Right lobe of liver (tissue), 4 donors: ENCODE measurements around the gene EML5.

Source experiments
- CTCF ChIP-seq, 4 donors: fragments of 200-600 bp in 3 of 4; fragments of 450-650 bp in 1 of 4; IDR thresholded peaks; one replicate each; pipeline versions ENCODE4 v1.5.1 to v1.8.0; 2016 to 2022; ENCODE audit warnings: antibody characterized with exemption in 4 of 4, mild to moderate bottlenecking in 2 of 4
- POLR2A ChIP-seq: fragments of 450-650 bp; IDR thresholded peaks from one replicate; pipeline ENCODE4 v1.6.1; 2017; ENCODE audit warnings: antibody characterized with exemption, mild to moderate bottlenecking
- donor health status: DM: no; HTN: no; CAD: no.
- donor health status: DM: no; HTN: no; CAD: no.
- donor health status: DM: no; HTN: yes; CAD: no.

DNA sequence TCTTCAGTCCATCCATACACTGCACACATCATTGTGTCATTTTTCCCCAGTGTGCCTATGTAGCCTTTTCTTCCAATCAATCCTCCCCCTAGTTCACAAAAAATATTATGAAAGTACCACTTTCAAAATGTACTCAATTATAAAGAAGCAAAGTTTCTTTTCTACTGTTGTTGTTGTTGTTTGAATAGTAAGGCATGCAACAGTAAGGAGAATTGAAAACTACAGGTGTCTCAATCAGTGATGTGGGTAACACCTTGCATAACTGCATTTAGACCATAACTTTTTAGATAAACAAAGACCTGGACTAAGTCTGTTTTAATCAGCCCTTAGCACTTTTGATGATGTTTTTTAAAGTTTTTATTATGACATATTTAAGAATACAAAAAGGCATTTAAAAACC is 104.4 kb downstream of the EML5 start:
- no peak for TF ChIP-seq CTCF (IDR thresholded peaks at IDR 0.05)
- no peak for TF ChIP-seq POLR2A
